Activated CD8-positive, alpha-beta memory T cell treated with anti-CD3 and anti-CD28 coated beads, Interleukin-2, amount 10 ng/mL, durations not matched to agents 7 days and 5 days (primary cell): ENCODE measurements around the gene RNF150. TPM values are rescaled to one million over a fixed set of nuclear protein-coding genes. Genes with fewer than 3 reads are reported as not detected.

ENCODE experiments used
- ATAC-seq: fragments of 150-1000 bp; cut with Tn5 transposase; one replicate; pipeline ENCODE4 v1.10.0; 2021; ENCODE audit warnings: moderate library complexity
- CTCF ChIA-PET: fragments of 350-600 bp; sonication (Branson Sonifier 250); formaldehyde crosslinking; loops from one replicate; lab custom pipeline; 2021; ENCODE audit warnings: antibody characterized with exemption; lab: Charles Lee
- DNase-seq: peaks from one replicate; pipeline ENCODE4 v3.0.0-alpha.2; 2020
- H3K27ac Mint-ChIP-seq: one replicate; pipeline ENCODE4 v1.8.0; 2021; ENCODE audit warnings: mild to moderate bottlenecking, mixed read lengths
- H3K27me3 Mint-ChIP-seq: one replicate; pipeline ENCODE4 v1.8.0; 2021; ENCODE audit warnings: mixed read lengths
- H3K36me3 Mint-ChIP-seq: one replicate; pipeline ENCODE4 v1.8.0; 2021; ENCODE audit warnings: mild to moderate bottlenecking, mixed read lengths
- H3K4me1 Mint-ChIP-seq: one replicate; pipeline ENCODE4 v1.8.0; 2021; ENCODE audit warnings: mixed read lengths
- H3K4me3 Mint-ChIP-seq: one replicate; pipeline ENCODE4 v1.8.0; 2021; ENCODE audit warnings: mild to moderate bottlenecking, moderate library complexity, mixed read lengths
- H3K9me3 Mint-ChIP-seq: one replicate; pipeline ENCODE4 v1.8.0; 2022; ENCODE audit warnings: low read depth, mixed read lengths
- total RNA-seq, 2 experiments: library from RNA; stranded (reverse); gene quantifications; one replicate each; pipeline ENCODE4 v1.2.3, GENCODE V29; 2021

Gene RNF150
- total RNA-seq, 2 experiments from 2014 or later, result 0.05 TPM; not detected in 1

- H3K4me3 Mint-ChIP-seq, result no peak overlapping the region
- ATAC-seq (peak; percentile 61), DNase-seq (peak; percentile 63)
- peaks cover 14% of the 10 kb centered on the region for H3K27me3 Mint-ChIP-seq
- CTCF ChIA-PET, result no interaction called here
- H3K4me1 Mint-ChIP-seq, result peaks cover 5% of the 10 kb centered on the region
- H3K36me3 Mint-ChIP-seq, result no peaks in the 10 kb centered on the region
- H3K9me3 Mint-ChIP-seq, result no peaks in the 10 kb centered on the region
- H3K27ac Mint-ChIP-seq, result no peak overlapping the region
These were observed 271.7 kb downstream of the RNF150 start for GRCh38 chr4:140861359-140862176.

DNA sequence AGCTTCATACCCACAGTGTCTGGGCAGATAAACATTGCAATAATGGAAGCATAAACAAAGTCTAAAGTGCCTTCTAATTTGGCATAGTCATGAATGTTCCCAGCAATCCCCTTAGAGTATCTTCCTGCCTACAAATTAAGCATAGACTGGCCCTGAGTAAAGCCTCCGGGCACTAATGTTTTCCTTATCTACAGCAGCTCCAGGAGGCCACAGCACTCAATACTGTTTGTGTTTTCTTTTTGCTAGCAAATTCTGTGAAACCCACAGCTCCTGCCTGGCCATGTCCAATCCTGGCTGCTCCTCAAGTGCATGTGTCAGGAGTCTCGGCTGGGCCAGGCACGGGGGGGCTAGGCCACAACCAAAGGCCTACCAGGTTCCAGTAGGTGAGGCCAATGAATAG, 274.4 kb downstream of the RNF150 start:
- CTCF ChIA-PET, result interaction anchor here (2.5 kb wide), 1 partner anchor 26 kb away, joined by 5 read pairs; no protein-coding TSS in a partner anchor
- no peaks in the 10 kb centered on the region for H3K9me3 Mint-ChIP-seq
- ATAC-seq (no peak), DNase-seq (no peak)
- H3K27me3 Mint-ChIP-seq, result peaks cover 14% of the 10 kb centered on the region
- H3K27ac Mint-ChIP-seq, result no peak overlapping the region
- no peak overlapping the region for H3K4me3 Mint-ChIP-seq
- no peaks in the 10 kb centered on the region for H3K36me3 Mint-ChIP-seq
- peaks cover 5% of the 10 kb centered on the region for H3K4me1 Mint-ChIP-seq

DNA sequence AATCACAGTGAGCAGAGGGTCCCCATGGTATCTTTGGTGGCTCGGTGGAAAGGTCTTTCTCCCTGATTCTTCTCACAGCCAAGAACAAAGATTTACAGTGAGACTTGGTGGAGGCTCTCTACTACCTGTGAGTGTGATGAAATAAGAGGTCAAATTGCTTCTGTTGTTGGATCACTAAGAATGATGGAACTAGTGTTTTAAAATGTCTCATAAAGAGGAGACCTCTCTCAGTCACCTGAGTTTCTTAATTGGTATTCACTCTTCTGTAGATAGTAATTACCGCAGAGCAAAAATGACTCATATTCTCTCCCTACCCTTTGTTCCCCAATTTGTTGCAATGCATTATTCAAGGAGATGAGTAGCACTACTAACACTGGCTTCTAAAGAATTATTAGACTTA, 276.2 kb downstream of the RNF150 start:
- Mint-ChIP-seq H3K4me1 (no peaks in the 10 kb centered on the region), H3K9me3 (no peaks in the 10 kb centered on the region), H3K27ac (no peak overlapping the region), H3K36me3 (no peaks in the 10 kb centered on the region), H3K4me3 (no peak overlapping the region), H3K27me3 (peaks cover 5% of the 10 kb centered on the region)
- CTCF ChIA-PET, result interaction anchor here (0.9 kb wide), 1 partner anchor 333 kb away, joined by 3 read pairs; the partner anchor contains the start of gene ELMOD2
- DNase-seq (no peak), ATAC-seq (no peak)

GRCh38 chr4:140856621-140857062, 276.6 kb downstream of the RNF150 start:
- DNase-seq (no peak), ATAC-seq (no peak)
- no peak overlapping the region for H3K4me3 Mint-ChIP-seq
- no peaks in the 10 kb centered on the region for H3K9me3 Mint-ChIP-seq
- no peaks in the 10 kb centered on the region for H3K4me1 Mint-ChIP-seq
- H3K27ac Mint-ChIP-seq, result no peak overlapping the region
- H3K27me3 Mint-ChIP-seq, result peaks cover 4% of the 10 kb centered on the region
- no peaks in the 10 kb centered on the region for H3K36me3 Mint-ChIP-seq
- CTCF ChIA-PET, result no interaction called here

- Mint-ChIP-seq H3K4me3 (no peak overlapping the region), H3K9me3 (no peaks in the 10 kb centered on the region), H3K36me3 (no peaks in the 10 kb centered on the region), H3K27ac (no peak overlapping the region), H3K4me1 (no peaks in the 10 kb centered on the region), H3K27me3 (no peaks in the 10 kb centered on the region)
- CTCF ChIA-PET, result no interaction called here
- no peak for DNase-seq
- ATAC-seq, result no peak
These were observed 279.1 kb downstream of the RNF150 start for GRCh38 chr4:140854168-140854567.

DNA sequence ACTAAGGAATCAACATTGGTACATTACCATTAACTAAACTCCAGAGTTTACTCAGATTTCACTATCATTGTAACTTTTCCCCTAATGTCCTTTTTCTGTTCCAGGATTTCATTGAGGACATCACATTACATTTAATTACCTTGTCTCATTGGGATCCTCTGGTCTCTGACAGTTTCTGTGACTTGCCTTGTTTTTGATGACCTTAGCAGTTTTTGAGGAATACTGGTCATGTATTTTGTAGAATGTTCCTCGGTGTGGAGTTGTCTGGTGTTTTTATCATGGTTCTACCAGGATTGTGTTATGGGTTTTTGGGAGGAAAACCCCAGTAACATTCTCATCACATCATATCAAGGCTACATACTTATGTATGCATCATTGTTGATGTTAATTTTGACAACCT, 281.5 kb downstream of the RNF150 start:
- no peak overlapping the region for H3K27ac Mint-ChIP-seq
- DNase-seq (no peak), ATAC-seq (no peak)
- no peaks in the 10 kb centered on the region for H3K36me3 Mint-ChIP-seq
- CTCF ChIA-PET, result interaction anchor here (0.9 to 1.2 kb wide), 2 partner anchors 20 to 327 kb away, joined by 3 read pairs; no protein-coding TSS in a partner anchor
- H3K4me1 Mint-ChIP-seq, result no peaks in the 10 kb centered on the region
- no peak overlapping the region for H3K4me3 Mint-ChIP-seq
- no peaks in the 10 kb centered on the region for H3K9me3 Mint-ChIP-seq
- peaks cover 7% of the 10 kb centered on the region for H3K27me3 Mint-ChIP-seq

GRCh38 chr4:140851032-140851636, 282.1 kb downstream of the RNF150 start:
- CTCF ChIA-PET, result interaction anchor here (0.9 to 1.8 kb wide), 5 partner anchors 21 to 521 kb away, joined by 3 to 8 read pairs (median 3); no protein-coding TSS in a partner anchor

GRCh38 chr4:140849526-140849925, 283.7 kb downstream of the RNF150 start:
- Mint-ChIP-seq H3K27me3 (peaks cover 7% of the 10 kb centered on the region), H3K27ac (no peak overlapping the region), H3K9me3 (no peaks in the 10 kb centered on the region), H3K36me3 (no peaks in the 10 kb centered on the region), H3K4me1 (no peaks in the 10 kb centered on the region), H3K4me3 (no peak overlapping the region)
- CTCF ChIA-PET, result interaction anchor here (1.8 kb wide), 1 partner anchor 490 kb away, joined by 8 read pairs; no protein-coding TSS in a partner anchor
- no peak for DNase-seq
- ATAC-seq, result no peak

More at GRCh38 chr4:140851032-140851636, 282.1 kb downstream of the RNF150 start:
- DNase-seq (no peak), ATAC-seq (no peak)
- peaks cover 7% of the 10 kb centered on the region for H3K27me3 Mint-ChIP-seq
- no peaks in the 10 kb centered on the region for H3K4me1 Mint-ChIP-seq
- no peak overlapping the region for H3K27ac Mint-ChIP-seq
- no peak overlapping the region for H3K4me3 Mint-ChIP-seq
- no peaks in the 10 kb centered on the region for H3K9me3 Mint-ChIP-seq
- no peaks in the 10 kb centered on the region for H3K36me3 Mint-ChIP-seq

GRCh38 chr4:140846736-140847135, 286.5 kb downstream of the RNF150 start:
- H3K27me3 Mint-ChIP-seq, result peaks cover 7% of the 10 kb centered on the region
- H3K27ac Mint-ChIP-seq, result no peak overlapping the region
- no peaks in the 10 kb centered on the region for H3K4me1 Mint-ChIP-seq
- ATAC-seq (no peak), DNase-seq (no peak)
- no peak overlapping the region for H3K4me3 Mint-ChIP-seq
- CTCF ChIA-PET, result no interaction called here
- no peaks in the 10 kb centered on the region for H3K36me3 Mint-ChIP-seq
- no peaks in the 10 kb centered on the region for H3K9me3 Mint-ChIP-seq

DNA sequence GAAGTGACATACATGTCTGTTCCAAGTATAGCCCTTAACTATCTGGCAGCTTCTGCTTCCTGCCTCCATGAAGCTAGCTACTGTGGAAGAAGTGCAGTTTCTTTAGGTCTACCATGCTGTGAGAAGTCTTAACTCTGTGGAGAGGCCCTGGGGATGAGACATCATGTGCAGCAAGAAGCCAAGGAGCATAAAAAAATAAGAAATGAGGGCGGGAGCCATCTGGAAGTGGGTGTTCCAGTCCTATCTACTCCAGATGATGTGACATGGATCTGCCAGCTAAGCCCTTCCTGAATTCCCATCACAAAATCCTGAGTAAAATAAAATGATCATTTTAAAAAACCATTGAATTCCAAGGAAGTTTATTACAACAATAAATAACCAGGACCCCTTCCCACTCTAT, 289.2 kb downstream of the RNF150 start:
- CTCF ChIA-PET, result no interaction called here
- no peak overlapping the region for H3K27ac Mint-ChIP-seq
- ATAC-seq (no peak), DNase-seq (no peak)
- H3K9me3 Mint-ChIP-seq, result no peaks in the 10 kb centered on the region
- H3K4me3 Mint-ChIP-seq, result no peak overlapping the region
- no peaks in the 10 kb centered on the region for H3K36me3 Mint-ChIP-seq
- H3K4me1 Mint-ChIP-seq, result no peaks in the 10 kb centered on the region
- peaks cover 7% of the 10 kb centered on the region for H3K27me3 Mint-ChIP-seq

DNA sequence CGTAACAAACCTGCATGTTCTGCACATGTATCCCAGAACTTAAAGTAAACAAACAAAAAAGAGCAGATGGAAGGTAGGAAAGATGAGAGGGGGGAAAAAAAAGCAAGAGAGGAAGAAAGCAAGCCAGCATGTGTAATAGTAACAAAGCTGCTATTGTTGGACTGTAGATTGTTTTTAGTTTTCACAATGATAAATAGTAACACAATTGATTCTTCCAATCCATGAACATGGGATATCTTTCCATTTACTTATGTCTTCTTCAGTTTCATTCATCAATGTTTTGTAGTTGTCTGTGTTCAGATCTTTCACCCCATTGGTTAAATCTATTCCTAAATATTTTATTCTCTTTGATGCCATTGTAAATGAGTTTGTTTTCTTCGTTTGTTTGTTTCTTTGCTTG, 292.1 kb downstream of the RNF150 start:
- no peaks in the 10 kb centered on the region for H3K4me1 Mint-ChIP-seq
- no peaks in the 10 kb centered on the region for H3K9me3 Mint-ChIP-seq
- ATAC-seq (no peak), DNase-seq (no peak)
- H3K4me3 Mint-ChIP-seq, result no peak overlapping the region
- no peak overlapping the region for H3K27ac Mint-ChIP-seq
- H3K36me3 Mint-ChIP-seq, result no peaks in the 10 kb centered on the region
- CTCF ChIA-PET, result no interaction called here
- H3K27me3 Mint-ChIP-seq, result no peaks in the 10 kb centered on the region

GRCh38 chr4:140839888-140840790, 293.1 kb downstream of the RNF150 start:
- Mint-ChIP-seq H3K4me3 (no peak overlapping the region), H3K27me3 (no peaks in the 10 kb centered on the region), H3K4me1 (no peaks in the 10 kb centered on the region), H3K27ac (no peak overlapping the region), H3K9me3 (no peaks in the 10 kb centered on the region), H3K36me3 (no peaks in the 10 kb centered on the region)
- no peak for ATAC-seq
- no peak for DNase-seq
- CTCF ChIA-PET, result no interaction called here

GRCh38 chr4:140839406-140839805, 293.9 kb downstream of the RNF150 start:
- CTCF ChIA-PET, result no interaction called here
- H3K4me3 Mint-ChIP-seq, result no peak overlapping the region

More at GRCh38 chr4:140839406-140839805, 293.9 kb downstream of the RNF150 start:
- Mint-ChIP-seq H3K27me3 (no peaks in the 10 kb centered on the region), H3K4me1 (no peaks in the 10 kb centered on the region), H3K36me3 (no peaks in the 10 kb centered on the region), H3K27ac (no peak overlapping the region), H3K9me3 (no peaks in the 10 kb centered on the region)
- DNase-seq (no peak), ATAC-seq (no peak)
